NCI-H510A (cell line): ENCODE results near the gene LAPTM5.

ENCODE experiments used
- DNase-seq: peaks from one replicate; lab custom pipeline; 2025; lab: John Stamatoyannopoulos, UW

The LAPTM5 gene

DNA sequence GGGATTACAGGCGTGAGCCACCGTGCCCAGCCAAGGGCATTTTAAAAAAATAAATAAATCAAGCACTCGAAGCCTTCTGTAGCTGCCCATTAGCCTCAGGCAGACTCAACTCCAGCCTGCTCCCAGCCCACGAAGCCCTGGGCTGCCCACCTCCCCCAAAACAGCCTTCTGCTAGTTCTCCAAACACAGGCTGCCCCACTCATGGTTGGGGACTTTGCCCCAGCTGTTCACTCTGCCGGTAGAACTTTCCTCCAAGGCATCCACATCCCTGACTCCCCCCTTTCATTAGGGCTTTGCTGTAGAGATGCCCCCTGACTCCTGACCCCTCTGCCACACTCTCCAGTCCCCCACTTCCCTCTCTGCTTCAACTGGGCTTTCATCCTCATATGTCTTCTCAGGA is 29.7 kb upstream of the LAPTM5 start:
- DNase-seq, result no peak

GRCh38 chr1:30786264-30786991 is 28.9 kb upstream of the LAPTM5 start:
- no peak for DNase-seq

- no peak for DNase-seq
Observed at GRCh38 chr1:30785714-30786113, 28.1 kb upstream of the LAPTM5 start.

DNA sequence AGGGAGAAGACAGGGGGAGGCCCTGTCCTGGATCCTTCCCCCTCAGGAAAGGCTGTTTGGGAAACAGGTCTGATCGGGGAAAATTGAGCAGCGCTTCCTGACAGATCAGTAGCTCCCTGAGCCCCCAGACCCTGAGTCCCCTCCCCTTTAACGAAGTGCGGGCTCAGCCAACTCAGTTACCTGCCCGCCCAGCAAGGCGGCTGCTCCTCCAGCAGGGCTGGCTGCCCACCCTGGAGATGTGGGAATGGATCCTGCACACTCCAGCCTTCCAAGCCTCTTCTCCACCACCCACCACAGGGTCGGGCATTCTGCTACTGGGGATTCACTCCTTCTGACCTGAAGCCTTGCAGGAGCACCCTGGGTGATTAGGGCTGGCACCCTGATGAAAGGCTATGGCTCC is 27.6 kb upstream of the LAPTM5 start:
- no peak for DNase-seq

GRCh38 chr1:30783256-30783915 is 25.8 kb upstream of the LAPTM5 start:
- DNase-seq, result no peak

DNA sequence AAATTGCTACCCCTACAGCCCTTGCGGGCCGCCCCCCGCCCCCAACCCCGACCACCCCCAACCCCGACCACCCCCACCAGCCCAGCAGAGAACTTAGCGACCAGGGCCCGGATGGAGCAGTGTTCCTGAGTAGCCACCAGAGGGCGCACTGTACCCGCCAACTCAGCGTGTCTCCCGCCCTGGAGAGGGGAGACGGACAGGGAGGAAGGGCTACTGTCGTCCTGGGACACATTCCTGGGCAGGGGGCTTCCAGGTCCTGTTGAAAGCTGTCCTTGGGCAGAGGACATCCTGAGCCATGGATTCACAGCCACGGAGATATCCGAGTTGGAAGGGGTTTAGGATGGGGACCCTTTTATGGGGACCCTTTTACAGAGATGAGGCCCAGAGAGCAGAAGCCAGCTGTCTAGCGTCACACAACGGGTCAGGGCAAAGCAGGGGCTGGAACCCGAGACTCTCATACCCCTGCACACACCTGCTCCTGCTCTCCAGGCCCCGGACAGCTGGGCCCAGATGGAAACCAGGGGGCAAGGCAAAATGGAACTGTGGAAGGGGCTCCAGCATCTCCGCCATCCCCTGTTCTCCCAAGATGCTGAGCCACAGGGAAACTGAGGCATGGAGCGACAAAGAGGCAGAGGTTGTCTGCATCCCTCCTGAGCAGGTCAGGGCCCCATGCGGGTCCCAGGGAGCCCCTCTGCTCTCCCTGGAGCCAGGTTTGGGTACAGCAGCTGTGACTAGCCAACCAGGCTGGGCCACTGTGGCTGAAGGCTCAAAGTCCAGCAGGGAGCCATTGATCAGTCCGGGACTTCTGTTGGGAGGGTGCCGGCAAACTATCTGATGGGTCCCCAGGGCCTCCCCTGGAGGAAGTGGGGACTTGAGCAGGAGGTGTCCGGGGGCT is 25.0 kb upstream of the LAPTM5 start:
- DNase-seq, result no peak

- no peak for DNase-seq
Observed at GRCh38 chr1:30781906-30782305, 24.3 kb upstream of the LAPTM5 start.

DNA sequence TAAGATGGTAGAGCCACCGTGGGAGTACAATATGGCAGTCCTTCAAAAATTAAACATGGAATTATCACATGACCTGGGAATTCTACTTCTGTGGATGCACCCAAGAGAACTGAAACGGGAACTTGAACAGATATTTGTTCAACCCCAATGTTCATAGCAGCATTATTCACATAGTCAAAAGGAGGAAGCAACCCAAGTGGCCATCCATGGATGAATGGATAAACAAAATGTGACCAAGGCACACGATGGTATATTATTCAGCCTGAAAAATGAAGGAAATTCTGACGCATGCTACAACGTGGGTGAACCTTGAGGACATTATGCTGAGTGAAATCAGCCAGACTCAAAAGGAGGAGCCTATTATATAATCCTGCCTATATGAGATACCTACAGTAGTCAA is 22.8 kb upstream of the LAPTM5 start:
- no peak for DNase-seq

DNA sequence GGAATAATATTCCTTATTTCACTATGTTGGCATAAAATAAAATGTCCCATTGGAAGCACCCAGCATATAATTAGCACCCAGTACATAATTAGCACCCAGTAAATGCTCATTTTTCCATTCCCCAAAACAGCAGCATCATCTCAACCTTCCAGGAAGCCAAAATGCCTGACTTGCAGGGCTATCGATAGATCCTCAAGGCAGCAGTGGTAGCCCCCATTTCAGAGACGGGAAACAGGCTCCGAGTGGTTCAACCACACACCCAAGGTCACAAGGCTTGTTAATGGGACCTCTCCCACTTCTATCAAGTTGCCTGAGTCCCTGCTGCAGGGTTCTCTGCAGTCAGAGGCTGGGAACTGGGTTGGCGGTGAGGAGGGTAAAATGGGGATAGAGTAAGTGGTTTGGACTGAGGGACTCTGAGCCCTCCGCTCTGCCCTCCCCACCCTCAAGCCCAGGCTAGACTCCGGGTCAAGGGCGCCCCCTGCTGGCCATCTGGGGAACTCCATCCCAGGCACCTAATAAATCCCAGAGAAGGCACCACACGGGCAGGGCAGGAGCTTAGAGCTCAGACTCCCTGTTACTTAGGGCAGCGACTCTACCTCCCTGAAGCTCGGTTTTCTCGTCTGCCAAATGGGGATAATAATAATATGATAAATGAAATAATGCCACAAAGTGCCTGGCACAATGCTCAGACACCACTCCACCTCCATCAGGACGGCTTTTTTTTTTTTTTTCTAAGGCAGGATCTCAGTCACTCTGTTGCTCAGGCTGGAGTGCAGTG is 21.9 kb upstream of the LAPTM5 start:
- no peak for DNase-seq

DNA sequence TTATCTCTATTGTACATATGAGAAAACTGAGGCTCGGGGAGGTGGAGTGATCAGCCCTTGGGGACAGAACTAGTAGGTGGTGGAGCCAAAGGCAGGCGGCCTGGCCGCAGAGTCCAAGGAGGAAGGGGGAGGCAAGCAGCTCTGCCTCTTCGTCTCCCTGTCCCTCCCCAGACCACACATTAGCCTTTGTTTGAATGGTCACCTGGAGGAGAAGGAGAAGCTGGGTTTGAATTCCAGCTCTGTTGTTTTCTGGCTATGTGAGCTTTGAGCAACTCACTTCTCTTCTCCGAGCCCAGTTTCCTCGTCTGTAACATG is 21.4 kb upstream of the LAPTM5 start:
- DNase-seq, result no peak

- DNase-seq, result no peak
Observed at GRCh38 chr1:30778154-30778978, 20.8 kb upstream of the LAPTM5 start.

- DNase-seq, result no peak
Observed at GRCh38 chr1:30777904-30778153, 20.3 kb upstream of the LAPTM5 start.

GRCh38 chr1:30777060-30777903 is 19.7 kb upstream of the LAPTM5 start:
- no peak for DNase-seq

GRCh38 chr1:30776097-30777059 is 18.8 kb upstream of the LAPTM5 start:
- no peak for DNase-seq

- DNase-seq, result no peak
Observed at GRCh38 chr1:30775433-30775975, 17.9 kb upstream of the LAPTM5 start.

DNA sequence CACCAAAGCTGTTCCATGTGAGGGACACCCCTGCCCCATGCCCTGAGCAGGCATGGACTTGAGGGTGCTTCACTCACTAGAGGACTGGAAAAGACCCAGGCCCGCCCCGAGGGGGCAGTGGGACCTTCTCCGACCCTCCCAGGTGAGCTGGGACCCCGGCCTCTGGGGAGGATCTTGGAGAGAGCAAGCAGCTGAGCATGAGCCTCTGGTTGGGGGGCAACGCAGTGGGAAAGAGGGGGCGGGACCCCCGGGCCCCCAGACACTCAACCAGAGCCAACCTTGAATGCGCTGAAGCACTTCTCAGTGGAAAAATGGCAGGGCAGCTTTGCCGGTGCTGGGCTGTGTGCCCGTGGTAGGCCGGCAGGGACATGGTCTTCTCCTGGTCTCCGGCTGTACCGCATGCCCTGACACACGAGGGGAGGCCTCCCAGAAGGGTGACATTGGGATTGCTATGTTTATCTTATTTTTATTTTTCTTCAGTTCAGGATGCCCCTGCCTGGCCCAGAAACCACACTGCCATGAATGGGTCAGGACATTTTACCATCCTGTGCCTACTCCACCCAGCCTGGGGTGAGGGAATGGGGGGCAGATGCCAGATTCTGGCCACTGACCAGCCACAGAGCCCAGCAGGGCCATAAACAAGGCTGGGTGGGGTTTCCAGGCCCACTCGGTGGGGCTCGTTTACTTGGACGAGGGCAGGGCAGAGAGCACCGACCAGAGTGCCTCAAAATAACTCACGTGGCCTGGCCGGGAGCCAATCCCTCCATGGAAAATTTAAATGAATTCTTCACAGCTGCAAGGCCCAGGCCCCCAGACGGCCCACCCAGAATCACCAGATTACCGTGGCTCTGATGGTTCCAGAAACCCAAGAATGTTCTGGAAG is 17.2 kb upstream of the LAPTM5 start:
- DNase-seq, result no peak

DNA sequence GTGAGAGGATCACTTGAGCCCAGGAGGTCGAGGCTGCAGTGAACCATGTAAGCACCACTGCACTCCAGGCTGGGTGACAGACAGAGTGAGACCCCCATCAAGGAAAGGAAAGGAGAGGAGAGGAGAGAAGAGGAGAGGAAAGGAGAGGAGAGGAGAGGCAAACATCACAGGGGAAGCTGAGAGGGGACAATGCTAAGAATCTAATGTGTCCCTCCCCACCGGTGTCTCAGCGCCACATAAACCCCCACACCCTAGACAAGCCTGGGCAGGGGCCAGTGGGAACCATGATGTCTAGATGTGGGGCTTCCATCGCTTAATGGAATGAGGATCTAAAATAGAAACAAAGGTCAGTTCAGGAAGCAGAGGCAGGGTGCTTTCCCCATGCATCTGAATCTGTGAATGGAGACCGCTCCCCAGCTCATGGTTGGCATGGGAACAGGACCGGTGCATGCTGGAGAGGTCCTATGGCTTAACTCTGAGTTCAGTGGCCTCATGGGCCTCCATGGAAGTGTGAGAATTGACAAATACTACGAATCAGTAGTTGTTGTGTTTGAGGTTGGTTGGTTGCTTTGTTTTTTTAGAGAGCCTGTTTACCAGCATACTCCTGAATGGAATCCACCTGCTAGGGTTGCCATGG is 16.3 kb upstream of the LAPTM5 start:
- no peak for DNase-seq

- no peak for DNase-seq
Observed at GRCh38 chr1:30771005-30771404, 13.4 kb upstream of the LAPTM5 start.
